ENCODE data around the gene FBLN1. TPM values are rescaled to one million over a fixed set of nuclear protein-coding genes. Genes with fewer than 3 reads are reported as not detected.

Gene FBLN1
- total and polyA plus RNA-seq, 2 of the 13 experiments (the other 11 are each of a cell fraction or from before 2014, with no cell fraction given) = 37.3 to 103 TPM

- TF ChIP-seq, protein P1, sequence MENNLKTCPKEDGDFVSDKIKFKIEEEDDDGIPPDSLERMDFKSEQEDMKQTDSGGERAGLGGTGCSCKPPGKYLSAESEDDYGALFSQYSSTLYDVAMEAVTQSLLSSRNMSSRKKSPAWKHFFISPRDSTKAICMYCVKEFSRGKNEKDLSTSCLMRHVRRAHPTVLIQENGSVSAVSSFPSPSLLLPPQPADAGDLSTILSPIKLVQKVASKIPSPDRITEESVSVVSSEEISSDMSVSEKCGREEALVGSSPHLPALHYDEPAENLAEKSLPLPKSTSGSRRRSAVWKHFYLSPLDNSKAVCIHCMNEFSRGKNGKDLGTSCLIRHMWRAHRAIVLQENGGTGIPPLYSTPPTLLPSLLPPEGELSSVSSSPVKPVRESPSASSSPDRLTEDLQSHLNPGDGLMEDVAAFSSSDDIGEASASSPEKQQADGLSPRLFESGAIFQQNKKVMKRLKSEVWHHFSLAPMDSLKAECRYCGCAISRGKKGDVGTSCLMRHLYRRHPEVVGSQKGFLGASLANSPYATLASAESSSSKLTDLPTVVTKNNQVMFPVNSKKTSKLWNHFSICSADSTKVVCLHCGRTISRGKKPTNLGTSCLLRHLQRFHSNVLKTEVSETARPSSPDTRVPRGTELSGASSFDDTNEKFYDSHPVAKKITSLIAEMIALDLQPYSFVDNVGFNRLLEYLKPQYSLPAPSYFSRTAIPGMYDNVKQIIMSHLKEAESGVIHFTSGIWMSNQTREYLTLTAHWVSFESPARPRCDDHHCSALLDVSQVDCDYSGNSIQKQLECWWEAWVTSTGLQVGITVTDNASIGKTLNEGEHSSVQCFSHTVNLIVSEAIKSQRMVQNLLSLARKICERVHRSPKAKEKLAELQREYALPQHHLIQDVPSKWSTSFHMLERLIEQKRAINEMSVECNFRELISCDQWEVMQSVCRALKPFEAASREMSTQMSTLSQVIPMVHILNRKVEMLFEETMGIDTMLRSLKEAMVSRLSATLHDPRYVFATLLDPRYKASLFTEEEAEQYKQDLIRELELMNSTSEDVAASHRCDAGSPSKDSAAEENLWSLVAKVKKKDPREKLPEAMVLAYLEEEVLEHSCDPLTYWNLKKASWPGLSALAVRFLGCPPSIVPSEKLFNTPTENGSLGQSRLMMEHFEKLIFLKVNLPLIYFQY (CRISPR knock-in tag; IDR thresholded peaks at IDR 0.05; ENCODE audit: borderline replicate concordance) = no peak
- no peak for TF ChIP-seq ZNF776 (CRISPR knock-in tag; IDR thresholded peaks at IDR 0.05)
- no peak for TF ChIP-seq ZBTB7B (CRISPR knock-in tag; IDR thresholded peaks at IDR 0.05)
Measured at GRCh38 chr22:45582236-45582954, 79.7 kb downstream of the FBLN1 start (continued).

DNA sequence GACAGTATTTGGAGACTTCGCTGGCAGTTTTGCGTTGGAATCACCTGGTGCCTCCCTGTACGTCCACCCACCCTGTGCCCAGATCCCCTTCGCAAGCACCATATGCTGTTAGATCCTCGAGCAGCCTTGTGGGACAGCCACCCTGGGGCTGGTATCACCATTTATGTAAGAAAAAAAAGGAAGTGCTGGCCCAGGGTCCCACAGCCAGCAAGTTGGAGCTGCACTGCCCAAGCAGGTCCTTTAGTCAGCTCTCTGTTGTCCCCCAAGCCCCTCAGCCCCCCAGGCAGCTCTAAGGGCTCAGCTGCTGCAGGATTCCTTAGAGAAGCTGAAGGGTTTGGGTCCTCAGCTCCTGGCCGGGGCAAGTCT, 80.3 kb downstream of the FBLN1 start:
- CTCF ChIA-PET (ENCODE audit: low intra/inter-chr PET ratio, low total read pairs) = no interaction called here
- Histone ChIP-seq H3K27ac (ENCODE audit: extremely low read length, insufficient read depth, low read length) (no peak overlapping the region), H3K36me3 (replicated peaks in 1 of 2; ENCODE audit: control insufficient read depth in 1 of 2, insufficient read depth in 2 of 2, low read length in 2 of 2) (peaks cover 0 to 3% of the 10 kb centered on the region in 2 experiments; a peak in 1 of 5 replicates), H3K4me2 (ENCODE audit: low read depth, low read length) (no peak overlapping the region), H2AFZ (ENCODE audit: low read length) (no peak overlapping the region), H3K79me2 (ENCODE audit: insufficient read depth, low read length) (no peaks in the 10 kb centered on the region), H3K4me3 (replicated peaks in 1 of 3; ENCODE audit: insufficient read depth in 1 of 3, low read depth in 2 of 3, low read length in 3 of 3) (no peak overlapping the region), H3K4me1 (ENCODE audit: insufficient read depth, low read length) (no peaks in the 10 kb centered on the region), H3K9ac (ENCODE audit: insufficient read depth, low read depth, low read length) (no peak overlapping the region), H3K27me3 (ENCODE audit: control insufficient read depth in 1 of 2, insufficient read depth in 2 of 2, low read length in 2 of 2) (no peaks in the 10 kb centered on the region), H3K9me3 (ENCODE audit: low read length) (no peaks in the 10 kb centered on the region), H4K20me1 (ENCODE audit: insufficient read depth, low read length) (no peaks in the 10 kb centered on the region)
- WGBS (ENCODE audit: low lambda C conversion rate) = 96% methylated on average over 3 of the region's 6 CpGs
- FAIRE-seq (no peak), ATAC-seq (no peak), DNase-seq (ENCODE audit: low spot score) (no peak)
- in situ Hi-C loops (cut with HindIII; ENCODE audit: extremely low pct_ligation_motif_present, low pct_unique_long_range_greater_than_20kb) = no loop called here
- no TSS peak for BruUV-seq (replicated peaks)
- intact Hi-C loops (cut with micrococcal nuclease; ENCODE audit: unreplicated experiment) = no loop called here
- POLR2A ChIA-PET = no interaction called here
- TF ChIP-seq ZIK1 (CRISPR knock-in tag; IDR thresholded peaks at IDR 0.05; ENCODE audit: borderline replicate concordance, low read depth) = no peak
- no peak for TF ChIP-seq PRPF4 (IDR thresholded peaks at IDR 0.05; ENCODE audit: low read depth, low read length, poor library complexity, severe bottlenecking)
- TF ChIP-seq, protein P2, sequence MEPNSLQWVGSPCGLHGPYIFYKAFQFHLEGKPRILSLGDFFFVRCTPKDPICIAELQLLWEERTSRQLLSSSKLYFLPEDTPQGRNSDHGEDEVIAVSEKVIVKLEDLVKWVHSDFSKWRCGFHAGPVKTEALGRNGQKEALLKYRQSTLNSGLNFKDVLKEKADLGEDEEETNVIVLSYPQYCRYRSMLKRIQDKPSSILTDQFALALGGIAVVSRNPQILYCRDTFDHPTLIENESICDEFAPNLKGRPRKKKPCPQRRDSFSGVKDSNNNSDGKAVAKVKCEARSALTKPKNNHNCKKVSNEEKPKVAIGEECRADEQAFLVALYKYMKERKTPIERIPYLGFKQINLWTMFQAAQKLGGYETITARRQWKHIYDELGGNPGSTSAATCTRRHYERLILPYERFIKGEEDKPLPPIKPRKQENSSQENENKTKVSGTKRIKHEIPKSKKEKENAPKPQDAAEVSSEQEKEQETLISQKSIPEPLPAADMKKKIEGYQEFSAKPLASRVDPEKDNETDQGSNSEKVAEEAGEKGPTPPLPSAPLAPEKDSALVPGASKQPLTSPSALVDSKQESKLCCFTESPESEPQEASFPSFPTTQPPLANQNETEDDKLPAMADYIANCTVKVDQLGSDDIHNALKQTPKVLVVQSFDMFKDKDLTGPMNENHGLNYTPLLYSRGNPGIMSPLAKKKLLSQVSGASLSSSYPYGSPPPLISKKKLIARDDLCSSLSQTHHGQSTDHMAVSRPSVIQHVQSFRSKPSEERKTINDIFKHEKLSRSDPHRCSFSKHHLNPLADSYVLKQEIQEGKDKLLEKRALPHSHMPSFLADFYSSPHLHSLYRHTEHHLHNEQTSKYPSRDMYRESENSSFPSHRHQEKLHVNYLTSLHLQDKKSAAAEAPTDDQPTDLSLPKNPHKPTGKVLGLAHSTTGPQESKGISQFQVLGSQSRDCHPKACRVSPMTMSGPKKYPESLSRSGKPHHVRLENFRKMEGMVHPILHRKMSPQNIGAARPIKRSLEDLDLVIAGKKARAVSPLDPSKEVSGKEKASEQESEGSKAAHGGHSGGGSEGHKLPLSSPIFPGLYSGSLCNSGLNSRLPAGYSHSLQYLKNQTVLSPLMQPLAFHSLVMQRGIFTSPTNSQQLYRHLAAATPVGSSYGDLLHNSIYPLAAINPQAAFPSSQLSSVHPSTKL (CRISPR knock-in tag; IDR thresholded peaks at IDR 0.05) = no peak
- TF ChIP-seq EHMT2 (IDR thresholded peaks at IDR 0.05; ENCODE audit: borderline replicate concordance, low read depth, low read length) = no peak
- TF ChIP-seq AFF4 (CRISPR knock-in tag; IDR thresholded peaks at IDR 0.05) = no peak

Data from HepG2 (cell line).